Measurements from ENCODE around the gene C4orf36.

Gene C4orf36, protein sequence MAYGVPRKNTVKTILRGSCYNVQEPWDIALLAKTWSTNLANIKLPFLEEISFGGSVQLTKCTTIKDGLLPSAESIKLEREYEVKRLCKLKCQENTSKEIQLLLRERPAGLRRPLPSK

DNA sequence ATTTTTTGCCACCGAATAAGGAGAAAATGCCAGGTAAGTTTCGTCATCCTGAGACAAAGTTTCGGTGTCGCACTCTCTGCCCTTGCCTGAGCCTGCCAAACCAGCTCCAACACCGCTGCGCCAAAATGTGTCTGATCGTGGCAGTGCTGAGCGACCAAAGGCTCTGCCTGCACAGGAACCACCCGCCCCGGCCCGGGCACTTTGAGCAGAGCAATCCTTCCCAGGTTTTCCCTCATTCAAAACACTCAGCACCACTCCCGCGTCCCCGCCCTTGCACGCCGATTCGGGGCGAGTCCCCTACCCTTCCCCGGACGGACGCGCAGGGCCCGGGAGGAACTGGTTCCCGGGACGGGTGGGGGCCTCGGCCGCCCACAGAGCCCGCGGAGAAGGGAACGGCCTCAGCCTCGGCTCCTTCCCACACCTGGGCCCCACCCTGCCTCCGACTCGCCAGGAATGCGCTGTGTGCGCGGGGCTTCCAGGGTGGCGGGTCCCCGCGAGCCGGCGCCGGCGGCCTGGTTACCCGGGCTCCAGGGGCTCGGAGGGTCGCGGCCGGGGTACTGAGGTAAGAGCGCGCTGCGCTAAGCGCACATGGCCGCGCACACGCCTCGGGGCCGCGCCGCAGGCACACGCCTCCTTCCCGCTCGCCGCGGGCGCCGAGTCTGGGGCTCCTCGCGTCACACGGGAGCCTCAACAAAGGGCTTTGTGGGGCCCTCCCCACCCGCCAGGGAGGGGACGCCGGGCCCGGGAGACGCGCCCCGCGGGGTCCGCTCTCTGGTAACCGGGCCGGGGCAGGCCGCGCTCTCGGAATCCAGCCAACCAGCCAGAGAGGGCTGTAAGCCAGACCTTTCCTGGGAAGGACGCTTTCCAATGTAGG is at the start of gene C4orf36:
C4orf36 (minus strand) TSS at position 661 of the 874 bp plus-strand sequence. CDS start 902 bp downstream, outside the sequence.
- peak; percentile 67 for DNase-seq

DNA sequence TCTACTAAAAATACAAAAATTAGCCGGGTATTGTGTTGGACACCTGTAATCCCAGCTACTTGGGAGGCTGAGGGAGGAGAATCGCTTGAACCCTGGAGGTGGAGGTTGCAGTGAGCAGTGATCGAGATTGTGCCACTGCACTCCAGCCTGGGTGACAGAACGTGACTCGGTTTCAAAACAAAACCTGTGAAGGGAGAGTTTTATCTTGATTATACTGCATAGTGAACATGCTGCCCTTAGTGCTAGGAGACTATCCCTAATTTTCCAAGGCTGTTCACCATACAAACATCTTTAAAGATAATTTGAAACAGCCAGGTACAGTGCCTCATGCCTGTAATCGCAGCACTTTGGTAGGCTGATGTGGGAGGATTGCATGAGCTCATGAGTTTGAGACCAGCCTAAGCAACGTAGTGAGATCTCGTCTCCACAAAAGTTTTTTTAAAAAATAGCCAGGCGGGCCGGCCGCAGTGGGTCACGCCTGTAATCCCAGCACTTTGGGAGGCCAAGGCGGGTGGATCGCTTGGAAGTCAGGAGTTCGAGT is 48.8 kb upstream of the C4orf36 start:
- DNase-seq = no peak

DNA sequence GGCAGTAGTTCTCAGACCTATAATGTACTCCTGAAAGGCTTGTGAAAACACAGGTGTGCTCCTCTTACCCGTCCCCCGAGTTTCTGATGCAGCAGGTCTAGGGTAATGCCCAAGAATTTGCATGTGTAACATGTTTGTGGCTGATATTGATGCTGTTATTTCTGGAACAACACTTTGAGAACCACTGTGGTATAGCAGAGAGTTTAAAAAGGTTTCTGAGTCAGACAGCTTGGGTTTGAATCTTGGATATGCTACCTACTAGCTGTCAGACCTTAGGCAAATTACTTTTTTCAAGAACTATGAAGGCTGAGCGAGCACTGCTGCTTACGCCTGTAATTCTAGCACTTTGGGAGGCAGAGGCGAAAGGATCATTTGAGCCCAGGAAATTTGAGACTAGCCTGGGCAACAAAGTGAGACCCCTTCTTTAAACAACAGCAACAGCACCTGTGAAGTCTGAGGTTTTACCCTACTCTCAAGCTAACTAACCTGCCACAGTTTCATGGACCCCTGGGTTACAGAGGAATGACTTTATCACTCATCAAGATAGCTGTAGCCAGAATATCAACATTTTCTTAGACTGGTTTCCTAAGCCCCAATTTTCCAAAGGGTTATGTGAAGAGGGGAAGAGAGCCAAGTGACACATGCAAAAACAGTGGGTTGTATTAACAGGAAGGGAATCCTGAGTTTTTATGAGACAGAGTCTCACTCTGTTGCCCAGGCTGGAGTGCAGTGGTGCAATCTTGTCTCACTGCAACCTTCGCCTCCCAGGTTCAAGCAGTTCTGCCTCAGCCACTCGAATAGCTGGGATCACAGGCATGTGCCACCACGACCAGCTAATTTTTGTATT is 47.7 kb upstream of the C4orf36 start:
- no peak for DNase-seq

DNA sequence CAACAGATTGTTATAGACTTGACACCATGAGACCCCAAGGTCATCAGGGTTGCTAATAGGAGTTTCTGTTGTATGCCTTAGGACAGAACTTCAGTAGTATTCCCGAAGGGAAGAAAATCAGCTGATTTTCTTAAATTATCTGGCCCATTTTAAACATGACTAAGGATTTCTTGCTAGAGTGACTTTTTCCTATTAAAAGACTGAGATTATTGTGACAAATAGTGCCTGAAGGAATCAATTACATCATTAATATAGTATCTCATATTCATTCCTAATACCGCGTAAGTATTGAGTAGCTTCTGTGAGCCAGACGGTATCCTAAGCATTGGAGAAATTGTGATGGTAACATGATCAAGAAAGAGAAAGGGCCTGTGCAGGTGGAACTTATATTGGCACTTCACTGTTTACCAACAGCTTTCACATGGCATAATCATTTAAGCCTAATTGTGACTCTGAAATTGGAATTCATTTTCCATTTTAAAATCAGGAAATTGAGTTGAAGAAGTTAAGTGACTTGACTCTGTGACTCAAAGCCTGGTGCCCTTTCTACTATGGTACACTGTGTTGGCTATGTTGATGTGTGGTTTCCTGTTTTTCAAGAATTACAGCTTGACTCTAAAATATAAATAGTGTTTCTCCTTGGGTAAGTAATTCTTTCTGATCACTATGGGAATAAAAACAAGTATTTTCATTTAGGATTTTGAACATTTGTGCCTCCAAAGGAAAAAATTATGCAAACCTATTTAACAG is 46.7 kb upstream of the C4orf36 start:
- DNase-seq = no peak

DNA sequence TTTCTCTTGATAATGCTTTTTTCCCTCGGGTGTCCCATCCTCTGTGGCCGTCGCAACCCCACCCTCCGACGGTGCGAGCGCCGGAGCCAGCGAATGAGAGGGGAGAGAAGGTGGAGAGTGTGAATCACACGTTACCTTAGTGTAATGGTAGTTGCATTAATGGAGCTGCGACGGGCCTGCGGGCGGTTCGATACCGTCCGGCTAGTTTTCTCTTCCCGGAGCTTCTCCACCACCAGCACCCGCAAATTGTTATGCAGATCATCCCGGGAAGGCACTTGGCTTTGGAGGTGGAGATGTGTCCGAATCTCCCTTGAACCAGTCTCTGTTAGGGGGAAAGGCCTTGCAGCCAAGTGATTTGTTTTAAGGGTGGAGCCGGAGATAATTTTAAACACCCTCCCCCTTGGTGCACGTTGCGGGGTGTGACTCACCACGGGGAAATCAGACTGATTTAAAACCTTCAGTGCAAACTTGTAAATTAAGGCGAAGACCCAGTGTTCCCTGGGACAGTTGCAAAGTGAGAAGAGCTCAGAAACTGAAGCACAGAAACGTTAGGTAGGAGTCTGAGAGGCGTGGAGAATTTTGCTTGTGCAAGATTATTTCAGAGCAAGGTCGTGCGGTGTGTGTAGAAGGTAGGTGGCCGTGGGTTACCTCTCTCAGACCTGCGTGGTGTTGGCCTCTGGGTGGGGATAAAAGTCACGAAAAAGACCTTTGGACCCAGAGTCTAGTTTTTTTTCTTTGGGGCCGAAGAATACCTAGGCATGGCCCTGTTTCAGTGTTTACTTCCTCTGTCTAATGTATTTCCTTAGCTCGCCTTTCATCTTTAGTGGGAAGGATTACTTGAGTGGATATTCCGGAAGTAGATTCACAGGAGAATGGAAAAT is 43.9 kb upstream of the C4orf36 start:
- peak; percentile 91 for DNase-seq

DNA sequence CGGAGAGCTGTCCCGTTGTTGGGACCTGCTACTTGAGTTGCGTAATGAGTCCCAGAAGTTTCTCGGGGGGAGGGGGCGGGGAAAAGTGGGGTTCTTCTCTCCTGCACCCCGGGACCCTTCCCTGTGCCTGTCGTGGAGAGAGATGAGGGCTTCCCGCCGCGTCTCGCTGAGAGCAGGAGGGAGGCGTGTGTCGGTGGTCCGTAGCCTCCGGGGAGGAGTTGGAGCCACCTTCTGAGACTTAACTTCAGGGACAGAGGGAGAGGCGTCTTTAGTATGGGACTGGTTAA is 43.3 kb upstream of the C4orf36 start:
- no peak for DNase-seq

DNA sequence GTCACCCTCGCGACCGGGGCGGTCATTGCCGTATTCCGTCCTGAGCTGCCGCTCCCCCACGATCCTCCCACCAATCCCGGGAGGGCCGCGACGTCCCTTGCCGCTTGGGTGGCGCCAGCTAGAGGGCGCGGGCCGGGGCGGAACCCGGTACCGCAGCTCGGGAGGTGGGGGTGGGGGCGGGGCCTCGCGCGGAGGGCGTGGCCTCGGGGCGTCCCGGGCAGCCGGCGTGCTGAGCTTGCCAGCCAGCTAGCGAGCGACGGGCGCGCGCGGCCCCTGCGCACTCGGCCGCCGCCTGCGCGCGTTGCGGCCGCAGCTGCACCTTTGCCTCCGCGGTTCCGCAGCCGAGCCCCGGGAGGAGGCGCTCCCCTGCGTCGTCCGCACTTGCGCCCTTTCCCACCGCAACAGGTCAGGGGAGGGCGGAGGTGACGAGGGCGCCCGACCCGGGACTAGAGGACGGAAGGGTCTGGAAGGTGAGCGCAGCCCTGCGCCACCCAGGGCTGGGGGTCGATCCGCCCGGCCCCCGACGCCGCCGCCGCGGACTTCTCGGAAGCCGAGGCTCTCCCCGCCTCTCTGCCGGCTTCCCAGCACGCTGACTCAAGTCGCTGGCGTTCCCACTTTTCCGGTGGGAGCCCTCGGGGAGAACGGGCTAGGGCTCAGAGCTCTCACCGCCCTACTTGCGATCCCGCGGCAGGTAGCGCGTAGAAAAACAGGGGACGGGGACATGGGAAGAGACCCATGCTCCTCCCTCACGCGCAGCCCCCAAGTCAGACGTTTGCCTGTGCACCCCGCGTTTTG is 42.7 kb upstream of the C4orf36 start, which contains the start of gene AFF1:
AFF1 (plus strand) TSS at position 241 of the 795 bp plus-strand sequence. CDS start 13,523 bp downstream, outside the sequence.
- DNase-seq = peak; percentile 95

DNA sequence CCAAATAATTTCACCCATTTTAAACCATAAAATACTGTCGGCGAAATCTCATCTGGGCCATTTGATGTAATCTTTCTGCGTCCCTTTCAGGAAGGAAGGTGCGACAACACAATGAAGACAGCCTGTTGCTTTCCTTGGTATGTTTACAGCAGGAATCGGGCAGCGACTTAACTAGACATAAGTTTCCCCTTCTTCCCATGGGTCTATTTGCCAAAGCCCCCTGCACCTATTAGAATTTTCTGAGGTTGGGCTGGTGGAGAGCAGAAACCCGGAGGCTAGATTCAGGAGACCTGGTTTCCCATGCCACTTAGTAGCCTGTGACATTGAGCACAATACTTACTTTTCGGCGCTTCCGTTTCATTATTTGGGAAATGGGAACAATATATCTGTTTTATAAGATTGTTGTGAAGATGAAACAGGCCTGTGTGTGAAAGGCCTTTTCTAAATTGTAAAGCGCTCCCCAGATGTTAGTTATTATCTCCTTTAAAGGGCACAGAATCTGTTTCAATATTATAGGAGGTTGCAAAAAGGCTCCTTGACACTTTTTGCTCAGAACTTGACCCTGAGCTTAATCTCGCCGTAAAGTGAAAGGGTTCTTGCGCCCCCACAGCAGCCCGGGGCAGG is 42.0 kb upstream of the C4orf36 start:
- no peak for DNase-seq

DNA sequence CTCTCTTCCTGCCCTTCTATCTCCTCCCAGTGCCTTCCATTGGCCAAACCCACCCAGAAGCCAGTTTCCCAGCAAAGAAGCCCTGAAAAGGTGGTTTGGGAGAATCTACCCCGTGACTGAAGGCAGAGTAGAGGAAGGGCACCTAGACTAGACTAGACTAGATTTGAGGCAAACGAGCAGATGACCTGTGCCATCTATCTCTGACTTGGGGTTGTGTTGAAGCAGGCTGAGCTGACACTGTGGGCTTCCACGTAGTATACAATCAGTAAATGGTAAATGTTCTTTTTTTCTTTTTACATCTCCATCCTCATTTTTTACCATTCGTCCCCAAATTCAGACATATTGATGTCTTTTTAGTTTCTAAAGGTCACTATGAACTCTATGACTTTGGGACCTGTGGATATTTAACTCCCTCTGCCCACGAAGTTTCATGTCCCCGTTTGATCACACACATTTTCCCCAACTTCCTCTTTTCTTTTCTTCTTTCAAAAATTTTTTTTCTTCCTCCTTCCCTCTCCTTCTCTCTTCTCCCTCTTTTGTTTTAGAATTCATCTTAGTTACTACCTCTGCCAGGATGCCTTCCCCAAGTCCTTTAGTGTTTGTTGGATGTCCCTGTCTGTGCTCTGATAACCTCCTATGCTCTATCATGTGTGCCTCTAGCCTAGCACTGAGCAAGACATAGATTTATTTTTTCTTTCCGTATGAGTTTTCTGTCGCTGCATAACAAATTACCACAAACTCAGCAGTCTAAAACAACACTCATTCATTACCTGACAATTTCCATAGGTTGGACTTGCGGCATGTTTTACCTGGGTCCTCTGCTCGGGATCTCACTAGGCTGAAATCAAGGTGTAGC is 36.4 kb upstream of the C4orf36 start:
- DNase-seq = no peak

DNA sequence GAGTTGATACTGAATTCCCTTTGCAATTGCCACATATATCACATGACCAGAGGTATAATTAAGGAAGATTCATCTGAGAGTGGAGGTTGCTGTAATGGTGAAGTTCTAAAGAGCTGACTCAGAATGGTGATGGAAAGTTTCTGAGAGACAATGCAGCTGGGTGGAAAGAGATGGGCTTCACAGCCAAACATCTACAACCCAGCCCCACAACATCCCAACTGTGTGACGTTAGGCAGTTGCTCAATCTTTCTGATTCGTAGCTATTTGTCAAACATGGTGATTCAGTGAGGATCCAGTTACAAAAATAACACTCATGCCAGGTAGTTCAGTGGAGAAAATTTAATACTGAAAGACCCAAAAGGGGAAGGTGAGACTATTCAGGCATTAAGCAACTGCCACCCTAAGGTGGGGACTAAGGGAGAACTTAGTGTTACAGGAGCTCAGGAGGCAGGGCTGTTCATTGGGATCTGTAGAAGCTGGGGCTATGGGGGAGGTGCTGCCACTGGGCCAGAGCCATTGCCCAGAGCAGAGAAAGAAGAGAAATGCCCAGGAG is 35.7 kb upstream of the C4orf36 start:
- no peak for DNase-seq

DNA sequence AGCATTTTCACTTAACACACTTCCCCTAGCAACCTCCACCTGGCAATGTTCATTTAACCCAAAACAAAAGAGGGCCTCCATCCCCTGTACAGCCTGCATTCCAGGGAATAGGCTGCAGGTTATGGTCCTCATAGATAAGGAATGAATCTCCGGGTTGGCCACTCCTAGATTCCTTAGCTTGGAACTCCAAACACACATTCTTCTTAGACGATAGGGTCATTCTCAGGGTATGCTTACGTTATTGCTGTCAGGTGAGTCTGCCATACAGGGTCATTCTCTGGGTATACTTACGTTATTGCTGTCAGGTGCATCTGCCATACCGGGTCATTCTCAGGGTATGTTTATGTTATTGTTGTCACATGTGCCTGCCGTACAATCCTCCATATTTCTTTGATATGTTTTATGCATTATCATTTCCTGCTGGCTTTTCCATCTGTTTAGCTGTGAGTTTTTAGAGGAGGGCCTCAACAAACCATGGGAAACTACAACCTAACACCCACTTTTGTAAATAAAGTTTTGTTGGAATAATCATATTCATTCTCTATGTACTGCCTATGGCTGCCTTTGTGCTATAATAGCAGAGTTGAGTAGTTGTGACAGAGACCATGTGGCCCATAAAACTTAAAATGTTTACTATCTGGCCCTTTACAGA is 34.3 kb upstream of the C4orf36 start:
- no peak for DNase-seq

DNA sequence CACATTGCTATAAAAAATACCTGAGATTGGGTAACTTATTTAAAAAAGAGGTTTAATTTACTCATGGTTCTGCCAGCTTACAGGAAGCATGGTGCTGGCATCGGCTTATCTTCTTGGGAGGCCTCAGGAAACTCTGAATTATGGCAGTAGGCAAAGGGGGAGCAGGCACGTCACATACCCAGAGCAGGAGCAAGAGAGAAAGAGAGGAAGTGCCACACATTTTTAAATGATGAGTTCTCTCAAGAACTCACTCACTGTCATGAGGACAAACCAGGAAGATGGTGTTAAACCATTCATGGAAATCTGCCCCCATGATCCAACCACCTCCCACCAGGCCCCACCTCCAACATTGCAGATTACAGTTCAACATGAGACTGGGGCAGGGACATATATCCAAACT is 32.6 kb upstream of the C4orf36 start:
- DNase-seq = no peak

DNA sequence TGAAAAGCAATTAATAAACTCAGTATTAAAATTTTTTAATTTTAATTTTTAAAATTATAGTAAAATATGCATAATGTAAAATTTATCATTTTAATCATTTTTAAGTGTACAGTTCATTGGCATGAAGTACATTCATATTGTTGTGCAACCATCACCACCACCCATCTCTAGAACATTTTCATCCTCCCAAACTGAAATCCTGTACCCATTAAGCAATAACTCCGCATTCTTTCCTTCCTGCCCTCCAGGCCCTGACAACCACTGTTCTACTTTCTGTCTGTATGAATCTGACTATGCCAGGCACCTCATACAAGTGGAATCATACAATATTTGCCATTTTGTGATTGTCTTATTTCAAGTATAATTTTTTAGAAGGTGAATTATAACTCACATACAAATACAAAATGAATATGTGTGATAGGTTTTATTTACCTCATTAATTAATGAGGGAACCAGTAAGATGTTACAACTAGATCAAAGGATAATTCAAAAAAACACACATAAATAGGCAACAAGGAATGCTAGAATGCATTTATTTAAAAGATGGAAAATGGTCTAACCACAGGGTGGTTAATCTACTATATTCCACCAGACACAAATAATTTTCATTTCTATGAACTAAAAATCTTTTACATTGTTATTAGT is 29.5 kb upstream of the C4orf36 start:
- DNase-seq = no peak

DNA sequence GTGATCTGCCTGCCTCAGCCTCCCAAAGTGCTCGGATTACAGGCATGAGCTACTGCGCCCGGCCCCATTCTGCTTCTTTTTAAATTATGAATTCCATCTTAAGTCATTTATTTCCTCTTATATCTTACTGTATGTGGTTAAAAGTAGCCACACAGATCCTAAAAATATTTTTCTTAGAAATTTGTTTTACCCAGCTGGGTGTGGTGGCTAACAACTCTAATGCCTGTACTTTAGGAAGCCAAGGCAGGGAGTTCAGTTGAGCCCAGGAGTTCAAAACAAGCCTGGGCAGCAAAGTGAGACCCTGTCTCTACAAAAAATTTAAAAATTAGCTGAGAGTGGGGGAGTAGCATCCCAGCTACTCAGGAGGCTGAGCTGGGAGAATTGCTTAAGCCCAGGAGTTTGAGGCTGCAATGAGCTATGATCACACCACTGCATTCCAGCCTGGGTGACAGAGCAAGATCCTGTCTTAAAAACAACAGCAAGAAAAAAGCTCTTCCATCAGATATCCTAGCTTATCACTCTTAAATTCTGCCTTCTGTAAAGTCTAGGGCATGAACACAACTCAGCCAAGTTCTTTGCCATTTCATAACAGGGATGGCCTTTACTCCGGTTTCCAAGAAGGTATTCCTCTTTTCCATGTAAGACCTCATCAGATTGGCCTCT is 27.5 kb upstream of the C4orf36 start:
- DNase-seq = no peak

DNA sequence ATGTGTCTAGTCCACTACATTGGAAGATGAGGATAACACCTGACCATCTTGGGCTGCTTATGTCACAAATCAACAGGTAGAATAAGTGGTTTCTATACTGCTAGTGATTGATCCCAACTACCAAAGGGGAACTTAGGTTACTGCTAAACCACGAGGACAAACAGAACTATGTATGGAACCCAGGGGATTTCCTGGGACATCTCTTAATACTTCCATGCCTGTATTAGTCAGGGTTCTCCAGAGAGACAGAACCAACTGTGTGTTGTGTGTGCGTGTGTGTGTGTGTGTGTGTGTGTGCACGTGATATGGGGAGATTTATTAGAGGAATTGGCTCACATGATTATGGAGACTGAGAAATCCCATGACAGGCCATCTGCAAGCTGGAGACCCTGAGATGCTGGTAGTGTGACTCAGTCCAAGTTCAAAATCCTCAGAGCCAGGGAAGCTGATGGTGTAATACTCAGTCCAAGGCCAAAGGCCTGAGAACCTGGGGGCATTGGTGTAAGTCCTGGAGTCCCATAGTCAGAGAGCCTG is 26.4 kb upstream of the C4orf36 start:
- DNase-seq = no peak

DNA sequence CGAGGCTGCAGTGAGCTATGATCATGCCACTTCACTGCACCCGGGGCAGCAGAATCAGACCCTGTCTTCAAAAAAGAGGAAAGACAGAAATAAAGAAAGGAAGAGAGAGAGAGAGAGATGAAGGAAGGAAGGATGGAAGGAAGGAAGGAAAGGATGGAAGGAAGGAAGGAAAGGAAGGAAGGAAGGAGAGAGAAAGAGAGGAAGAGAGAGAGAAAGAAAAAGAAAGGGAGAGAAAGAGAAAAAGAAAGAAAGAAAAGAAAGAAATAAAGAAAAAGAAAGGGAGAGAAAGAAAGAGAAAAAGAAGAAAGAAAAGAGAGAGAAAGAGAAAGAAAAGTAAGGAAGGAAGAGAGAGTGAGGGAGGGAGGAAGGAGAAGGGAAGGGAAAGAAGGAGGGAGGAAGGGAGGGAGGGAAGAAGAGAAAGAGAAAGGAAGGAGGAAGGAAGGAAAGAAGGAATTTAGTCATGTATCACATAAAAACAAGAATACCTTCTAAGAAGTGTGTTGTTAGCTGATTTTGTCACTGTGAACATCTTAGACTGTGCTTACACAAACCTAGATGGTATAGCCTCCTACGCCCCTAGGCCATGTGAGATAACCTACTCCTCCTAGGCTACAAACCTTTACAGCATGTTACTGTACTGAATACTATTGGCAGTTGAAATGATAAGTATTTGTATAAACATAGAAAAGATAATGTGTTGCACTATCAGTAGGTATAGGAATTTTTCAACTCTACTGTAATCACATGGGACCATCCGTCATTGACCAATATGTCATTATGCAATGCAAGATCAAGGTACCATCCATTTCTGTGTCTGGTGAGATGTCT is 25.2 kb upstream of the C4orf36 start:
- no peak for DNase-seq

Data from activated effector memory CD4-positive, alpha-beta T cell treated with anti-CD3 and anti-CD28 coated beads, Interleukin-2, amount 50 U/mL, for 16 hours (primary cell).